AG10803 (cell line): ENCODE data around the gene DUSP1.

Experiments used
- DNase-seq: peaks from one replicate; pipeline ENCODE4 v3.0.0; 2010; ENCODE audit warnings: low read depth
- H3K4me3 ChIP-seq: 2 replicates; pipeline ENCODE4 v1.5.1; 2011; ENCODE audit warnings: mild to moderate bottlenecking, low read length, control low read depth
- TF ChIP-seq, protein P1 (sequence below): conservative IDR thresholded peaks from 2 replicates; pipeline ENCODE4 v1.5.1; 2011; ENCODE audit warnings: mild to moderate bottlenecking, low read length, control low read depth, inconsistent platforms

Gene DUSP1

DNA sequence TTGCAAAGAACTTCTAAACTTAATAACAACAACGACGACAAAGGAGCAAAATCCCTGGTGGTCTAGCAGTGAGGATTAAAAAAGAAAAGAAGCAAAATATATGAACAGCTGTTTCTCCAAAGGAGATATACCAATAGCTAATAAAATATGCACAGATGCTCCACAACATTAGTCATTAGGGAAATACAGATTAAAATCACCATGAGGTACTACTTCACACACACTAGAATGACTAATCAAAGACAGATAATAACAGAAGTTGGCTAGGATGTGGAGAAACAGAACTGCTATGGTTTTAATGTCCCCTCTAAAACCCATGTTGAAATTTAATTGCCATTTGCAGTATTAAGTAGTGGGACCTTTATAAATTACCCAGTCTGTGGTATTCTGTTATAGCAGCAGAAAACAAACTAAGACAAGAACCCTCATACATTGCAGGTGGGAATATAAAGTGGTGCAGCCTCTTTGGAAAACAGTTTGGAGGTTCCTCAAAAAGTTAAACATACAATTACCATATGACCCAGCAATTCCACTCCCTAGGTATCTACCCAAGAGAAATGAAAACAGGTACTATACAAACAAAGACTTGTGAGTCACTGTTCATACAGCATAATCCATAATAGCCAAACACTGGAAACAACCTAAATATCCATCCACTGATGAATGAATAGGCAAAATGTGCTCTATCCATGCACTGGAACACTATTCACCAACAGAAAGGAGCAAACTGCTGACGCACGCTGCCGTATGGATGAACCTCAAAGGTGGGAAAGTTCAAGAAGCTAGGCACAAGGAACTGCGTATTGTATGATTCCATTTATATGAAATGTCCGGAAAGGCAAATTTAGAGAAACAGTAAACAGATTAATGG lies 11.4 kb upstream of the DUSP1 start:
- TF ChIP-seq, protein P1, sequence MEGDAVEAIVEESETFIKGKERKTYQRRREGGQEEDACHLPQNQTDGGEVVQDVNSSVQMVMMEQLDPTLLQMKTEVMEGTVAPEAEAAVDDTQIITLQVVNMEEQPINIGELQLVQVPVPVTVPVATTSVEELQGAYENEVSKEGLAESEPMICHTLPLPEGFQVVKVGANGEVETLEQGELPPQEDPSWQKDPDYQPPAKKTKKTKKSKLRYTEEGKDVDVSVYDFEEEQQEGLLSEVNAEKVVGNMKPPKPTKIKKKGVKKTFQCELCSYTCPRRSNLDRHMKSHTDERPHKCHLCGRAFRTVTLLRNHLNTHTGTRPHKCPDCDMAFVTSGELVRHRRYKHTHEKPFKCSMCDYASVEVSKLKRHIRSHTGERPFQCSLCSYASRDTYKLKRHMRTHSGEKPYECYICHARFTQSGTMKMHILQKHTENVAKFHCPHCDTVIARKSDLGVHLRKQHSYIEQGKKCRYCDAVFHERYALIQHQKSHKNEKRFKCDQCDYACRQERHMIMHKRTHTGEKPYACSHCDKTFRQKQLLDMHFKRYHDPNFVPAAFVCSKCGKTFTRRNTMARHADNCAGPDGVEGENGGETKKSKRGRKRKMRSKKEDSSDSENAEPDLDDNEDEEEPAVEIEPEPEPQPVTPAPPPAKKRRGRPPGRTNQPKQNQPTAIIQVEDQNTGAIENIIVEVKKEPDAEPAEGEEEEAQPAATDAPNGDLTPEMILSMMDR, result no peak
- H3K4me3 ChIP-seq, result no peak overlapping the region
- peak; percentile 47 for DNase-seq

DNA sequence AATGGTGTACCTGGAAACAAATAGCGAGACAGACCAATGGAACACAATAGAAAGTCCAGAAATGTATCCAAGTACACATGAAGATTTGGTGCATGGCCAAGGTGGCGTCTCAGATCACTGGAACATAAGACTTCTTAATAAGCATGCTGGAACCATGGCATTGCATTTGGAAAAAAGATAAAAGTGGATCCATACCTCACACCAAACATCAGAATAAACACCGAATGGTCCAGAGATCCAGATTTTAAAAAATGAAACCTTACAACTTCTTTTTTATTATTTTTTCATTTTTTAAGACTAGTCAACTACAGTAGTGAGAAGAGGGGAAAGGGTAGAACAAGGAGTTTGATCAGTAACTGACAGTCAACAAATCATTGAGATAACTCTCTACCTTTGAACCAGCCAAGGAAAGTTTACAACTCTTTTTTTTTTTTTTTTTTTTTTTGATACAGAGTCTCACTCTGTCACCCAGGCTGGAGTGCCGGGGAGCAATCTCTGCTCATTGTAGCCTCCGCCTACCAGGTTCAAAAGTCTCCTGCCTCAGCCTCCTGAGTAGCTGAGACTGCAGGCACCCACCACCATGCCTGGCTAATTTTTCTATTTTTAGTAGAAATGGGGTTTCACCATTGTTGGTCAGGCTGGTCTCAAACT lies 8.8 kb upstream of the DUSP1 start:
- DNase-seq, result no peak
- no peak overlapping the region for H3K4me3 ChIP-seq
- TF ChIP-seq, protein P1, result no peak

DNA sequence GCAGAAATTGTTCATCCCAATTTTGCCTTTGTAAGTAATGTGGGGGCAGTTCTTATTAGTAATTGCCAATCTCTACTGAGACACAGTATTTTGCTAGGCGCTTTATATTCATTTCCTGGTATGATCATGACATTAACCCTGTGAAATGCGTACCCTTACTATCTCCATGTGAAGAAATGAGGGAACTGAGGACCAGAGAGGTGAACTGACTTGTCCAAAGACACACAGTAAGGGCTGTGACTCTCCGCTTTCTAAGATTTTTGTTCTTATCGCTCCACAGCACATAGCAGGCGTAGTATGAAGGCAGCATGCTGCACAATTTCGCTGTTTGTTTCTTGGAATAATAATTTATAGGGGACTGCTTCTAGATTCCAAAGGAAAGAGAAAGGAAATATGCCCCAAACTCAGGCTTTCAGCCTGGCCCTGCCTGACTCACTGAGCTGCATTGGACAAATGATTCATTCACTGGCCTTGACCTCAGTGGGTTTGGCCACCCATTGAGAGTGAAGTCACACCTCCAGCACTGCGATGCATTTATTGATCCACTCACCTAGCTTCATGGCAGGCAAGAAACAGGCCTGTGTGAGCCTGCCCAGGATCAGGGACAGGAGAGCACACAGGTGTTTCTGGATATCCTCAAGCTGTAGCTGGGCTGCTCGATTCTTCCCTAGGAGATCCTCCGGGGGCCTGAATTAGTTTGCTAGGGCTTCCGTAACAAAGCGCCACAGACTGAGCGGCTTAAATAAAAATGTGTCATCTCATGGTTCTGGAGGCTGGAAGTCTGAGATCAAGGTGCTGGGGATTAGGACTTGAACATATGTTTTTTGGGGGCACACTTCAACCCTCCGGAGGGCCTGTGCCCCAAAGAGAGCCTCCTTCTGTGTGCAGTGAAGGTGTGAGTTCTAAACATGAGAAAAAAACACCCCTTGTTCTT lies 7.2 kb upstream of the DUSP1 start:
- H3K4me3 ChIP-seq, result peak overlapping the region; percentile 12
- TF ChIP-seq, protein P1, result no peak
- peak; percentile 78 for DNase-seq

DNA sequence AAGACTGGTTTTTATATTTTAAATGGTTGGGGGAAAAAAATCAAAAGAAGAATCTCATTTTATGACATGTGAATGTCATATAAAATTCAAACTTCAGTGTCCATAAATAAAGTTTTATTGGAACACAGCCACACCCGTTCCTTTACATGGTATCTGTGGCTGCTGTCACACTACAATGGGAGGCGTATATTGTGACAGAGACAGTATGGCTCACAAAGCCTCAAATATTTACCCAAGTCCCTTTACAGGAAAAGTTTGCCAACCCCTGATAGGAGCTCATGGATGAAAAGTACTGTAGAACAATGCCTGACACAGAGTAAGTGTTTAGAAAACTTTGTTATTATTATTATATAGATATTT lies 5.2 kb upstream of the DUSP1 start:
- TF ChIP-seq, protein P1, result no peak
- no peak overlapping the region for H3K4me3 ChIP-seq
- no peak for DNase-seq

DNA sequence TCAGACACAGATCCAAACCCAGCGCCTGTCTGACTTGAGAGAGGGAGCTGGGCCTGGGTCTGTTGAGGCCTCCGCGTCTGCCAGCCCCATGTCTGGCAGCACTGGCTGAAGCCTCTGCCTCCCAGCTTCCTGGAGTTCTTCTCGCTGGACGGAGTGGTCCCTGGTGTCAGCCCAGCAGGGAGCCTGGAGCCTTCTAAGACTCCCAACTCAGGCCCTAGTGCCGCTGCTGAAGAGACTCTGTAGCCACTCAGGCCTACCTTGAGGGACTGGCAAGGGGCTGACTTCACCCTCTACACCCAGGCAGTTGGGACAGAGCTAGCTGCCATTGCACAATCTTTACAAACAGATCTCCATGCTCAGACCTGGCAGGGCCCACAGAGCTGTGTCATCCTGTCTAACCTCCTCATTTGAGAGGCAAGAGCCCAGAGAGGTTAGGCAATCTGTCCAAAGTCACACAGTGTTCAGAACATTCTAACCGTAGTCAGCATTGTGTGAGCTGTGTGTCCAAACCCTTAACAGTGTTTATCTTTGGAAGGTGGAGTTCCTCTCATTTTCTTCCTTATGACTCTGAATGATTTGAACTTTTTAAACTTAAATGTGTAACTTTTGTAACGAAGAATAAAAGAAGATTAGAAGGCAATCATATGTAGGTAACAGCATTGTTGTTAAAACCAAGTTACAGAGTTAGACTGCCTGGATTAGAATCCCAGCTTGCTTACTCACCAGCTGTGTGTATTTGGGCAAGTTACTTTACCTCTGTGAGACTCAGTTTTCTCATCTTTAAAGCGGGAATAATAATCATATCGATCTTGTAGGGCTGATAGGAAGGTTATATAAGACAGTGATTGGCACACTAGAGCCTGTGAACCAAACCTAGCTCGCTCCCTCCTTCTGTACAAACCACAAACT lies 4.6 kb upstream of the DUSP1 start:
- H3K4me3 ChIP-seq, result no peak overlapping the region
- DNase-seq, result peak; percentile 97
- TF ChIP-seq, protein P1, result no peak
